Loucy (cell line): ENCODE data around the gene ST6GALNAC1.
A peak's percentile ranks its signal among the peaks of the same experiment; 100 is the strongest.

Experiments
- H2AFZ ChIP-seq: fragments of 200-600 bp; sonication (generic); 2 replicates; pipeline ENCODE4 v1.6.0; 2016; ENCODE audit warnings: antibody characterized with exemption, mild to moderate bottlenecking, low read length, moderate library complexity
- H3F3A ChIP-seq: fragments of 200-600 bp; 2 replicates; pipeline ENCODE4 v1.6.0; 2016; ENCODE audit warnings: antibody characterized with exemption, low read depth, mild to moderate bottlenecking
- H3K27me3 ChIP-seq: fragments of 200-600 bp; sonication (generic); 2 replicates; pipeline ENCODE4 v1.6.1; 2014; ENCODE audit warnings: low read length, mild to moderate bottlenecking; ENCODE audit not compliant: insufficient read depth, poor library complexity, severe bottlenecking
- H3K36me3 ChIP-seq: fragments of 200-600 bp; sonication (generic); 2 replicates; pipeline ENCODE4 v1.6.1; 2016; ENCODE audit warnings: low read length; ENCODE audit not compliant: insufficient read depth
- H3K4me1 ChIP-seq: fragments of 200-600 bp; sonication (generic); 2 replicates; pipeline ENCODE4 v1.5.1; 2014; ENCODE audit warnings: low read length, mild to moderate bottlenecking; ENCODE audit not compliant: insufficient read depth, poor library complexity, severe bottlenecking
- H3K4me2 ChIP-seq: fragments of 200-600 bp; sonication (generic); 2 replicates; pipeline ENCODE4 v1.6.0; 2014; ENCODE audit warnings: antibody characterized with exemption, low read length, low read depth, mild to moderate bottlenecking; ENCODE audit not compliant: poor library complexity, severe bottlenecking
- H3K4me3 ChIP-seq: fragments of 200-600 bp; sonication (generic); 2 replicates; pipeline ENCODE4 v1.5.1; 2014; ENCODE audit warnings: low read length, mild to moderate bottlenecking, mixed read lengths; ENCODE audit not compliant: poor library complexity, severe bottlenecking
- H3K79me2 ChIP-seq: fragments of 200-600 bp; sonication (generic); 2 replicates; pipeline ENCODE4 v1.6.1; 2014; ENCODE audit warnings: low read length; ENCODE audit not compliant: insufficient read depth
- H3K9ac ChIP-seq: fragments of 200-600 bp; sonication (generic); 2 replicates; pipeline ENCODE4 v1.6.0; 2014; ENCODE audit warnings: mild to moderate bottlenecking, low read depth, low read length, moderate library complexity; ENCODE audit not compliant: poor library complexity, severe bottlenecking
- H3K9me2 ChIP-seq: fragments of 200-600 bp; sonication (generic); replicated peaks from 2 replicates; pipeline ENCODE4 v1.6.1; 2016; ENCODE audit warnings: low read depth, low read length, mixed read lengths
- H3K9me3 ChIP-seq: fragments of 200-600 bp; sonication (generic); 2 replicates; pipeline ENCODE4 v1.6.1; 2014; ENCODE audit warnings: mild to moderate bottlenecking, antibody characterized with exemption, low read length, low read depth; ENCODE audit not compliant: insufficient read depth
- H4K20me1 ChIP-seq: fragments of 200-600 bp; sonication (generic); 2 replicates; pipeline ENCODE4 v1.6.0; 2014; ENCODE audit warnings: antibody characterized with exemption, low read length, mild to moderate bottlenecking; ENCODE audit not compliant: insufficient read depth, poor library complexity, severe bottlenecking
- CTCF ChIP-seq: fragments of 200-600 bp; sonication (generic); conservative IDR thresholded peaks from 2 replicates; pipeline ENCODE4 v1.5.1; 2014; ENCODE audit warnings: mild to moderate bottlenecking, antibody characterized with exemption, low read length
- EZH2phosphoT487 ChIP-seq: fragments of 200-600 bp; IDR thresholded peaks from 2 replicates; pipeline ENCODE4 v1.6.1; 2018; ENCODE audit warnings: antibody characterized with exemption, mild to moderate bottlenecking, moderate library complexity, borderline replicate concordance

Gene ST6GALNAC1

GRCh38 chr17:76630151-76630550 is 13.4 kb downstream of the ST6GALNAC1 start:
- Histone ChIP-seq H3K9me3 (no peaks in the 10 kb centered on the region), H3K9ac (no peak overlapping the region), H3K4me2 (no peak overlapping the region), H3K36me3 (no peaks in the 10 kb centered on the region), H4K20me1 (no peaks in the 10 kb centered on the region), H3F3A (no peaks in the 10 kb centered on the region), H3K27me3 (no peaks in the 10 kb centered on the region), H3K79me2 (no peaks in the 10 kb centered on the region), H3K4me1 (no peaks in the 10 kb centered on the region), H3K4me3 (no peak overlapping the region), H2AFZ (no peak overlapping the region), H3K9me2 (no peaks in the 10 kb centered on the region)
- peak; percentile 34 for TF ChIP-seq CTCF
- no peak for TF ChIP-seq EZH2phosphoT487

GRCh38 chr17:76627510-76627909 is 16.0 kb downstream of the ST6GALNAC1 start:
- no peaks in the 10 kb centered on the region for H3K9me3 ChIP-seq
- no peaks in the 10 kb centered on the region for H3K36me3 ChIP-seq
- H4K20me1 ChIP-seq, result no peaks in the 10 kb centered on the region
- H3K9ac ChIP-seq, result no peak overlapping the region
- TF ChIP-seq EZH2phosphoT487 (no peak), CTCF (no peak)
- H2AFZ ChIP-seq, result no peak overlapping the region
- H3K9me2 ChIP-seq, result no peaks in the 10 kb centered on the region
- no peaks in the 10 kb centered on the region for H3F3A ChIP-seq
- no peaks in the 10 kb centered on the region for H3K27me3 ChIP-seq
- no peak overlapping the region for H3K4me3 ChIP-seq
- H3K79me2 ChIP-seq, result no peaks in the 10 kb centered on the region
- peaks cover 3% of the 10 kb centered on the region for H3K4me1 ChIP-seq
- no peak overlapping the region for H3K4me2 ChIP-seq

- Histone ChIP-seq H3K27me3 (no peaks in the 10 kb centered on the region), H3K4me2 (no peak overlapping the region), H3K9me2 (no peaks in the 10 kb centered on the region), H3K79me2 (no peaks in the 10 kb centered on the region), H3K36me3 (no peaks in the 10 kb centered on the region), H3K9ac (no peak overlapping the region), H3K4me1 (peaks cover 3% of the 10 kb centered on the region), H3K4me3 (no peak overlapping the region), H3F3A (no peaks in the 10 kb centered on the region), H2AFZ (no peak overlapping the region), H3K9me3 (no peaks in the 10 kb centered on the region), H4K20me1 (no peaks in the 10 kb centered on the region)
- no peak for TF ChIP-seq EZH2phosphoT487
- TF ChIP-seq CTCF, result no peak
Measured at GRCh38 chr17:76626442-76626841, 17.1 kb downstream of the ST6GALNAC1 start.
